IPS-18c (cell line): ENCODE measurements around the gene PDGFRB.

ENCODE experiments used
- H3K4me3 ChIP-seq: 2 replicates; pipeline ENCODE4 v1.7.0; 2013; ENCODE audit warnings: low read depth, mild to moderate bottlenecking, low read length, moderate library complexity; ENCODE audit not compliant: insufficient read depth
- H3K9me3 ChIP-seq: one replicate; pipeline ENCODE4 v1.6.1; 2013; ENCODE audit warnings: mild to moderate bottlenecking, low read length, moderate library complexity; ENCODE audit not compliant: control insufficient read depth, insufficient read depth

PDGFRB gene

DNA sequence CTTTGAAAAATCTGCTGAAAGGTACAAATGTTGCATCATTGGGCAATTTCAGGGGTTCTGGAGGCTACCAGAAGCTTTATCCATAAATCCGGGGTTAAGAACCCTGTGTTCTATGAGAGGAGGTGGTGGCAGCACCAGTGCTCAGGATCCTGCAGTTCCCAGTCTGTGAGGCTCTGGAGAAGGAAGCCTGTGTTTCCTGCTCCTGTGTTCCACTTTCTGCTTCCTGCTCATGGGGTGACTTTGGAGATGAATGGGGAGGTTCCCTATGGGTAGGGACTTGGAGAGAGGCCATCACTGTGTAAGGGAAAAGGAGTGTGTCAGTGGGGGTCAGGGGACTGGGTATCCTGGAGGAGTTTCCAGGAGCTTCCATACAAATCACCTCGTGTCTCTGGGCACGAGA lies 13.2 kb upstream of the PDGFRB start:
- no peak overlapping the region for H3K4me3 ChIP-seq
- H3K9me3 ChIP-seq: peaks cover 2% of the 10 kb centered on the region

DNA sequence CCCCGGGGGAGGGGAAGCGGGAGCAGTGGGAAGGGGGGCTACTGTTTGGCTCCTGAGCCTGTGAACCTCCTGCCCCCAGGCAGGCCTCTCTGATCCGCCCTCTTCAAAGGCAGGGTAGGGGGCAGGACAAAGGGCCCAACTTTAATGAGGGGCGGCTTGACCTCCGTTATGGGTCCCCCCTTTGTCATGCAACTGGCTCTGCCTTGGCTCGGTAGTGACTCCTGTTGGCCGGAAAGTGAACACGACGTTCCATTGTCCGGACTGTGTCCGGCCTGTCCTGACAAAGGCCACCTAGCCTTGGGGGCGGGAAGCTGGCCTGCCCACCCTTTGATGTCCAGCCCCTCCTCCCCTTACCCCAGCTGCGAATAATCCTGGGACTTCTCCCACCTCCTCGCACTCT lies 12.3 kb upstream of the PDGFRB start:
- Histone ChIP-seq H3K9me3 (peaks cover 2% of the 10 kb centered on the region), H3K4me3 (no peak overlapping the region)

DNA sequence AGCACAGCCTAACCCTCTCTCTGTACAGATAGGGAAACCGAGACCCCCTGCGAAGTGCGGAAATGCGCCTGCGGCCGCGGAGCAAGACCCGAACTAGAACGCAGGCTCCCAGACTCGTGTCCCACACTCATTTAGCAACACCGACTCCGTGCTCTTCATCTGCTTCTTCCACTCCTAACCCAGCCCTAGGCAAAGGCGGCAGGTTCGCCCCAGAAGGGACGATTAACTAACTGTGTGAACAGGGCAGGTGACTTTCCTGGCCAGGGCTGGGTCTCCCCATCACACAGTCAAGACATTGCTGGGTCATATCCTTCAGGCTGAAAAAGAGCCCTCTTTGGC lies 11.8 kb upstream of the PDGFRB start:
- Histone ChIP-seq H3K9me3 (peaks cover 2% of the 10 kb centered on the region), H3K4me3 (peak overlapping the region; percentile 24; the same call in 1 of the 2 replicates)

DNA sequence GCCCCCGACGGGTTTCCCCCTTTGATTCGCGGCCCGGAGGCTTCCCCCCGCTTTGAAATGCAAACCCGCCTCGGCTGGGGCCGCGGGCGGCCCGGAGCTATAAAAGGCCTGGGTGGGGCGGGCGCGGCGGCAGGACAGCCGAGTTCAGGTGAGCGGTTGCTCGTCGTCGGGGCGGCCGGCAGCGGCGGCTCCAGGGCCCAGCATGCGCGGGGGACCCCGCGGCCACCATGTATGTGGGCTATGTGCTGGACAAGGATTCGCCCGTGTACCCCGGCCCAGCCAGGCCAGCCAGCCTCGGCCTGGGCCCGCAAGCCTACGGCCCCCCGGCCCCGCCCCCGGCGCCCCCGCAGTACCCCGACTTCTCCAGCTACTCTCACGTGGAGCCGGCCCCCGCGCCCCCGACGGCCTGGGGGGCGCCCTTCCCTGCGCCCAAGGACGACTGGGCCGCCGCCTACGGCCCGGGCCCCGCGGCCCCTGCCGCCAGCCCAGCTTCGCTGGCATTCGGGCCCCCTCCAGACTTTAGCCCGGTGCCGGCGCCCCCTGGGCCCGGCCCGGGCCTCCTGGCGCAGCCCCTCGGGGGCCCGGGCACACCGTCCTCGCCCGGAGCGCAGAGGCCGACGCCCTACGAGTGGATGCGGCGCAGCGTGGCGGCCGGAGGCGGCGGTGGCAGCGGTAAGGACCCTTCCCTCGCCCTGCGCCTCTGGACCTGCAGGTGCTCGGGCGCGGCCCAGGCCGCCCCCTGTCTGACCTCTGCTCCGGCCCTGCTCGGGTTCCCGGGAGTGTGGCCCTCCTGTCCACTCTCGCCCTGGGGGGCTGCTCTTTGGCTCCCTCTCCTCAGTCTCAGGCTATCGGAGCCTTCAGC lies 11.2 kb upstream of the PDGFRB start, which contains the start of gene CDX1:
Gene CDX1 (plus strand): TSS at position 129 of the 862 bp plus-strand sequence. CDS start 99 bp downstream, at position 228.
- peaks cover 2% of the 10 kb centered on the region for H3K9me3 ChIP-seq
- peak within 1 kb of the TSS; percentile 24; the same call in 1 of the 2 replicates for H3K4me3 ChIP-seq

DNA sequence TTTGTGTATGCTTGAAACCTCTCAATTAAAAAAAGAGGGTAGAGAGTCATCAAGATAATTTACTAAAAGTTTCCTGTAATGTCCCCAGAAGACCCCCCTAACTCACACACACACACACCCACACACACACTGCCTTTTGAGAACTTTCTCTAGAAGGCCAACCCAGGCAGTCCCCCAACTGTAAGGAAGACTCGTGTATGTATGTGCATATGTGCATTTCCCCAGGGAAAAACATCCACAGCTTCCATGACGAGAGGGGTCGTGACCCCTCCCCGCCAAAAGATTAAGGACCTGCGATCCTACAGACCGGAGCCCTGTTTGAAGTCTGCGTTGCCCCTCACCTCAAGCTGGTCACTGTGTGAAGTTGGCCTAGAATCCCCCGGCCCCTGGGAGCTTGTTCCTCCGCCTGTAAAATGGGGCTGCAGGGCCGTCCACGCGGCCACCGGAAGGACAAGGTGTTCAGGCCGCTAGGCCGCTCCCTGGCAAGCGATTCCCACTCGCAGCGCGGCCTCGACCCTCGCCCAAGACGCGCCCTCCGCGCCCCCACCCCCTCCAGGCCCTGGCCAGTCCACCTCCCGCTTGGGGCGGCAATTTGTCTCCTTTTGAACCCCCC lies 10.5 kb upstream of the PDGFRB start:
- H3K9me3 ChIP-seq: peaks cover 2% of the 10 kb centered on the region
- no peak overlapping the region; the same call in 1 of the 2 replicates for H3K4me3 ChIP-seq

DNA sequence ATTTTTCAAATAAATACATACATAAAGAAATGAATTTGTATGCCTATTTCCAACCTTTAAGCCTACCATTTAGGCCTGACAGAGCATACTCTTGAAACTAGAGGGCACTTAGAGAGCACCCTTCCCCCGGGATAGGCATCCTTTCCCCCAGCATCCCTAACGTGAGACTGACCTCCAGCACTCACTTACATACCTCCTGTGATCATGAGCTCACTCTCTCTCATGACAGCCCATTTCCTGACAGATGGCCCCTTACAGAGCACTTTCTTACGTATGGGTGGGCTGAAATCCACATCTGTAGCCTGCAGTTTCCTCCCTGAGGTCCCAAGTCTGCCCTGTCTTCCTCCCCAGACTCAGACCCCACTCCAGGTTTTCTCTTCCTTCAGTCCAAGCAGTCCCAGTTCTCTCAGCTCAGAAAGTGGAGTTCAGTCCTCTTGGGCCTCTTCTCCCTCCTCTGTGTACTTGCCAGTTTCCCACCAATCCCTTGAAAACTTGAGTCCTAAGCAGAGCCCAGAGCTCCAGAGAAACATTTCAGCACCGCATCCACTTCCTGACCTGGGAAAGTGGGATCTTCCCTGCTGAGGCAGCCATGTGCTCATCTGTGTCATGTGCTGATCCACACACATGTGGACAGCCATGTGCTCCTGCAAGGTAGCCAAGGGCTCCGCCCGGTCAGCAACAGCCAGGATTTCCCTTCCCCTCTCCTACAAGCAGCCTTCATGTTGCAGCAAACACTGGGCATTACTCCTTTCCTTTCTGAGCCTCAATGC lies 8.8 kb upstream of the PDGFRB start:
- Histone ChIP-seq H3K9me3 (peaks cover 2% of the 10 kb centered on the region), H3K4me3 (no peak overlapping the region)

DNA sequence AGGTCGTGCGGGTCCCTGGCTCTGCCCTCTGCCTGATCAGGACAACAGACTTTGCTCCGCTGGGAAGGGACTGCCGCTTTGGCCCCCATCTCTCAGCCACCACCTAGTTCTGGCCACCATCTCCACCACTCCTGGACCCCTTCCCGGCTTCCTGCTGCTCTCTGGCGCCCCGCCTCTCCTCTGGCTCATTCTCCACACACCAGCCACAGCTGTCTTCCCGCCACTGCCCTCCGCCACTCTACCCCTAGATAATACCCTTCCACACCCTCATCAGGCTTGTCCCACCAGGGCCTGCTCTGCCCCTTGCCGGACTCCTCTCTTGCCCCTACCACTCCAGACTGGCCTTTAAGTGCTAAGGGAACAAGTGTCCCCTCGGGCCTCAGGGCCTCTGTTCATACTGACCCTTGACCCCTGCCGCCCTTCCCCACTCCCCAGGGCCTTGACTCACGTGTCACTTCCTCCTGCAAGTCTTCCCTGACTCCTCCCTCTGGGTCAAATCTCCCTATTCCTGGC lies 8.0 kb upstream of the PDGFRB start:
- Histone ChIP-seq H3K4me3 (no peak overlapping the region), H3K9me3 (peaks cover 2% of the 10 kb centered on the region)

DNA sequence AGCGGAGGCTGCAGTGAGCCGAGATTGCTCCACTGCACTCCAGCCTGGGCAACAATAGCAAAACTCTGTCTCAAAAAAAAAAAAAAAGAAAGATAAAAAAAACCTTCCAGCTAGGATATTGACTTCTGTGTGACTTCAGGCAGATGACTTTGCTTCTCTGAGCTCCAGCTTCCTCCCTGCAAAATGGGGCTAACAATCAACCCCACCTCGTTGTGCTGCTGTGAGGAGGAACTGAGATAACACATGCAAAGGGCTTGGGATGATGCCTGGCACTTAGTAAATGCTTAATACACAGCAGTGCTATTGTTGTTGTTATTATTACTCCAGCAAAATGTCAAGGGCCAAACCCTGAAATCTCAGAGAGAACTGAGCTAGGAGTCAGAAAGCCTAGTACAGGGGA lies 7.4 kb upstream of the PDGFRB start:
- Histone ChIP-seq H3K9me3 (peaks cover 2% of the 10 kb centered on the region), H3K4me3 (no peak overlapping the region)

DNA sequence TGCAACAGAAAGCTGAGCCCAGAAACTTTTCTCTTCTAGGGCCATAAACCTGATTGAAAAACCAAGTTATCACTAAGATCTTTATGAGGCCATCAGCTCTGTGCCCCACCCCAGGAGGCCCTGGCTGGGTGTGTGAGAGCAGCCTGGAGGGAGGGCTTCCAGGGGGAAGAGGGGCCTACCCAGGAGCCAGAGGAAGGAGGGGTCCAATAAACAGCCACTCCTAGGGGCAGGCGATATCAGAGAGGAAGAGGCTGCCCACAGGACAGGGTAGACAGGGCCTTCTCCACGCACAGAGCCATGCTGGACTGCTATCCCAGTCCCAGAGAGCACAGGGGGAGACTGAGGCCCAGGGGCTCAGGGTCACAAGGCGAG lies 6.5 kb upstream of the PDGFRB start:
- H3K4me3 ChIP-seq: no peak overlapping the region
- peaks cover 2% of the 10 kb centered on the region for H3K9me3 ChIP-seq

DNA sequence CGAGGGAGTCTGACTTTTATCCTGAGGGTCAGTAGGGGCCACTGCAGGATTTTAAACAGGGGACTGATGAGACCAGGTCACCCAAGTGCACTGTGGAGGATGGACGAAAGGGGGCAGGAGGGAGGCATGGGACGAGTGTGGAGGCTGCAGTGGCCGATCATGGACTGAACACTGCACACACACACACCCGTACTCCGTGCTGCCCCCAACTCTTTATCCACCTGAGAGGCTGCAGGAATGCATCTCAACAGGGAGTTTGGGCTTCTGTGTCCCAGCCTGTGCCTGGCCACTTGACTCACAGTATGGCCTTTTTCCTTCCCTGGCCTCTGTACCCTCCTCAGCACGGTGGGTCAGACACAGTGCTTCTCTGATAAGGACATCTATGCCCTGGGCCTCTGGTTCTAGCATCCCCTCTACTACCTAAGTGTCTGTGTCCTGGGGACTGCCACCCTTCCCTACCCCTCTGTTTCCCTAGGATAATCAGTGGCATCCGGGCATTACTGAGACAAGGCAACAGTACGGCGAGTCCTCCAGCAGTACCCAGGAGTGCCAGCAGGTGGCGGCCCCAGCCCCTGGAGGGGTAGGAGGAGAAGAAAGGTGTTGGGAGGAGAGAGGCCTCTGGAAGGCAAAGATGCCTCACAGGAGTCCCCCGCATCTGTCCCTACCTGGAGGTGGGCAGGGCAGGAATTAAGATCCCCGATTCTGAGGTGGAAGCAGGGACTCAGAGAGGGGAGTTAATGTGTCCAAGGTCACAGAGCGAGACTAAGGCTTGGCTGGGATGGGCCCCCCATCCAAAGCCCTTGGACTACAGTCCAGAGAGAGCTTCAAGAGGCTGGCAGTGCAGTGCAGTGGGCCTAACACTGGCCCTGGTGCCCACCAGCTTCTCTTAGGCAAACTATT lies 5.8 kb upstream of the PDGFRB start:
- Histone ChIP-seq H3K9me3 (no peaks in the 10 kb centered on the region), H3K4me3 (no peak overlapping the region)

DNA sequence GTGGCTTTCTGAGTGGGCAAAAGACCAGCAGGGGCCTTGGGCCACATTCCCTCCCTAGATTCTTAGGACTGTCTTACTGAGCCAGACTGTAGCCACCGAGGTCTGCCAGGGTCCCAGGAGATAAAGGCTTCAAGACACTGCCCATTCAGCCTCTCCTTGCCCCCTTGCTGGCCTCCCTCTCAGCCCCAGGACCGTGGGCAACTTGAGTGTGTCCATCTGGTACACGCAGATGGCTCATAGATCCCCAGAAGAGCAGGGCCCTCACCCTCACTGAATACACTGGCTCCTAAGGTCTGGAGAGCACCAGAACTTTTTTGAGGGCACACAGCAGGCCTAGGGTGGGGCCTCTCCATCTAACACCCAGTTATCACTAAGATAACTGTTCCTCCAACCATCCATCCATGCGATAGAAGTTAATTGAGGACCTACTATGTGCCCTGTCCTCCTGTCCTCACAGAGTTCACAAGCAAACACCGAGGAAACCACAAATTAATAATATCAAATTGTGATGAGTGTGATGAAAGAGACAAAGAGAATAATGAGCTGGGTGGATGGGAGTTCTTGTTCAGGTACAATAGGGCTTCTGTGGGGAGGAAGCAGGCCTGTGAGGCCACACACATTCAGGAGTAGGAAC lies 4.9 kb upstream of the PDGFRB start:
- H3K4me3 ChIP-seq: no peak overlapping the region
- no peaks in the 10 kb centered on the region for H3K9me3 ChIP-seq

DNA sequence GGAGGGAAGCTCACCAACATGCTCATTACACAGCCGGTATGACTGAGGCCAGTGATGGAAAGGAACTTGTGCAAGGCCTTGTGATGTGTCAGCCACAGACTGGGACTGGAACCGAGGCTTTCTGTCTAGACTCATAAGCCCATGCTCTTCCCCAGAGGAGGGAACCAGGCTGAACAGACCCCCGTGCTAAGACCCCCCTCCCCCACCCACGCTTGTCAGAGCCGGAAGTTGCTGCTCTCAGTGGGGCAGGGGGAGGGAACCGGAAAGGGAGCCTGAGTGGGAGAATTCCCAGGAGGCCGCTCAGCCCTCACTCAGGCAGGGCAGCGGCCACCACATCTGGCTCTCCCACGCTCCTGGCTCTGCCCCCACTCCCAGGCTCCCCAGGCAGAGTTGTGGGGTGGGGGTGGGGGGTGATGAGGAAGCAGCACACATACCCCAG lies 4.1 kb upstream of the PDGFRB start:
- Histone ChIP-seq H3K4me3 (no peak overlapping the region), H3K9me3 (no peaks in the 10 kb centered on the region)

DNA sequence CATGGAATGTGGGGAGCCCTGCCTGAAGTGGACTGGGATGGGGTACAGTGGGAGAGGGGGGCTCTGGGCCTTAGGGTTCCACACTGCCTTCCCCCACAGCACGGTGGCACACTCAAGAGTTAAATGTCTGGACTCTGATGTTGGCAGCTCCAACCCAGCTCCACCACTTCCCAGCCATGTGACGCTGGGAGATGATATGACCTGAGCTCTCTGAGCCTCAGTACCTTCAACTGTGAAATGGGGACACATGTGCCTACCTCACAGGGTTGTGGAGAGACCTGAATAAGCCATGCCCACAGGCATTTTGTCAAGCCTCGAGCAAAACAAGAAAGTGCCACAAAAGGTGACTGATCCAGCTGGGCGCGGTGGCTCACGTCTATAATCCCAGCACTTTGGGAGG lies 3.4 kb upstream of the PDGFRB start:
- H3K9me3 ChIP-seq: no peaks in the 10 kb centered on the region
- H3K4me3 ChIP-seq: no peak overlapping the region

DNA sequence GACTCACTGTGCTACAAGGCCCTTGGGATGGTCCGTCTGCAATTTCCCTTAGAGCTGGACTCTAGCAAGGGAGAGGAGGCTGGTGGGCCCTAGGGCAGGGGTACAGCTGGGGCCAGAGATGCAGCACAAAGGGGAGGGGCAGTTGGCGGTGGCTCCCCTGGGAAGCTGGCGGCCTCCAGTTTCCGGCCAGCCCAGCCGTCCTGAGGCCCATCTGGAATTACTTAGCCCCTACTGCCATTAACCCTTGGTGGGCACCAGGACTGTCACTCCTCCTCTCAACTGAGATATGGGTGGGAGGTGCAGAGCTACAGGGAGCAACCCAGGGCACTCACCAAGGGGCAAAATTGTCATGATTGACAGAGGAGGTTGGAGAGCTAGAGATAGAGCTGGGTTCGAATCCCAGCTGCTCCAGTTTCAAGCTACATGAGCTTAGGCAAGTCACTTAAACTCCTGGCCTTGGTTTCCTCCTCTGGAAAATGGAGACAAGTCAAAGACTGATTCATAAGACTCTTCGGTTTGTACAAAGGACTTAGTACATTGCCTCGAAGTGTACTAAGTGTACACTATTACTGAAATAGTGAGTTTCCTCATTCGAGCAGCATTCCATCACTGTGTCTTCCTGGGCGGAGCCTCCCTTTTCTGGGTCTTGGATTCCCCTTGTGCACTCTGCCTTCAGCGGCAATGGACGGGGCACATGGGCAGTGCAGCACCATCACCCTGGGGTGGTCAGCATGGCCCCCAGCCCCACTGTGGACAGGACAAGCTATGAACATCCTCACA lies 2.7 kb upstream of the PDGFRB start:
- no peaks in the 10 kb centered on the region for H3K9me3 ChIP-seq
- no peak overlapping the region for H3K4me3 ChIP-seq

DNA sequence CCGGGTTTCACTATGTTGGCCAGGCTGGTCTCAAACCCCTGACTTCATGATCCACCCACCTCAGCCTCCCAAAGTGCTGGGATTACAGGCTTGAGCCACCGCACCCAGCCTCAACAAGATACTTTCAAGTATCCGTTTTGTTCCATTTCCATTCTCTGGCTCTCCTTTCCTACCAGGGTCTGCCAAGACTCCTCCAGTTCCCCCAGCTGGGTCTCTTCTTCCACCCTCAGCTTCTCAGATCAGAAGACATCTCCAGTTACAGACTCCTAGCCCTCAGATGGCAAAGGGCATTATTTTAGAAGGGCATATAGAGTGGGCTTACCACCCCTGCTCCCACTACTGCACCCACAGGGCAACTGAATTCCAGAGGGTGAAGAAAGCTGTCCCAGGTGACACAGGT lies 1.5 kb upstream of the PDGFRB start:
- Histone ChIP-seq H3K9me3 (no peaks in the 10 kb centered on the region), H3K4me3 (no peak overlapping the region)

DNA sequence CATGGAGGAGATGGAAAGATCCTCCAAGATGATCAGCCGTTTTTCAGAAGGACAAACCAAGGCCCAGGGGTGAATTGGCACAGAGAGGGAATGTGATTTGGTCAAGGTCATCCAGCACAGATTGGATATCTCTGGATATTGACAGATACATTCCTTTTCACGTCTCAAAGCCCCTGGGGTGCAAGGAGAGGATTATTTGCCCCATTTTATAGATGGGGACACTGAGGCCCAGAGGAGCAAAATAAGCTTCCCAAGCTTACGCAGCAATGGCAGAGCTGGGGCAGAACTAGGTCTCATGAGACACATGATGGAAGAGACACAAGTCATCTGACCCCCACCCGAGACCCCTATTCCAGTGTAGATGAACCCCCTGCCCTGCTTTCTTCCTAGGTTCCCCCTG lies 895 bp upstream of the PDGFRB start:
- no peak overlapping the region for H3K4me3 ChIP-seq

More for the DNA sequence above, 895 bp upstream of the PDGFRB start:
- H3K9me3 ChIP-seq: no peaks in the 10 kb centered on the region
